HS-27A (cell line): ENCODE results near the gene S100A7.

ENCODE experiments used
- DNase-seq: peaks from one replicate; pipeline ENCODE4 v3.0.0-alpha.2; 2012; ENCODE audit warnings: low read depth, missing footprints

The S100A7 gene

DNA sequence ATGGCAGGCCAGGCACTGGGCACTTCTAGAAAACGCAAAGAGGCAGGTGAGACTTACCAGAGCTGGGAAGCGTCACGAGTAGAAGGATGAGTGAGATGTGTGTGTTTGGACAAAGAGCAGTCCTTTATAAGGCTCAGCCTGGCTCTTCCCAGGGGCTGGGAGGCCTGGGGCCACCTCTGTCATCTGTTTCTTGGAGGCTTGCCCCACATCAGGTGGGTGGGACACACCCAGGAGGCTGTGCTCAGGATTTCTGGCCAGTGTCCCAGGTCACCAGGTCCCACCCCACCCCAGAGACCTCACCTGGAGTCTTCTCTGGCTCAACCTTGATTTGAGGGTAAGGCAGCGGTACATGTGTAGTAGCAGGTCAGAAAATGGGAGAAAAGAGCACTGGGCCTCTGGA, at the start of gene S100A7:
Gene S100A7 (minus strand): TSS at position 101 of the 400 bp plus-strand sequence. CDS start 1,638 bp downstream, outside the sequence.
- DNase-seq = no peak

- DNase-seq = no peak
These were observed 49.4 kb upstream of the S100A7 start for GRCh38 chr1:153509729-153510354.

DNA sequence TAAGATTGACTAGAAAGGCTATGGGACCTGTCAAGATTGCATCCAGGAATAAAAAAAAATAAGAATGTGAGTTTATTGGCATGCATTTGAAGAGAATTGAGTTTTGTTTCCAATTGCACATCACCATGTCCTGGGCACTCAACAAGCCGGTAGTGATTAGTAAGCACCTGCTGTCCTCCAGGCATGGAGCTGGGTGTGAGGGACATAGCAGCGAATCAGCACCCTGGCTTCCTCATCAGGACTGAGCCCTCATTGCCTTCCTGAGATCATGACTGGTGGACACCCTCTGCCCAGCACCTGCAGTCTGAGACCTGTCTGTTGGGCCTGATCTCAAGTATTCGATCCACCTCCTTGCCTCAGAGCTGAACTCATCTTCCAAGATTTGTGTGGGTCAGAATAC, 48.6 kb upstream of the S100A7 start:
- no peak for DNase-seq

DNA sequence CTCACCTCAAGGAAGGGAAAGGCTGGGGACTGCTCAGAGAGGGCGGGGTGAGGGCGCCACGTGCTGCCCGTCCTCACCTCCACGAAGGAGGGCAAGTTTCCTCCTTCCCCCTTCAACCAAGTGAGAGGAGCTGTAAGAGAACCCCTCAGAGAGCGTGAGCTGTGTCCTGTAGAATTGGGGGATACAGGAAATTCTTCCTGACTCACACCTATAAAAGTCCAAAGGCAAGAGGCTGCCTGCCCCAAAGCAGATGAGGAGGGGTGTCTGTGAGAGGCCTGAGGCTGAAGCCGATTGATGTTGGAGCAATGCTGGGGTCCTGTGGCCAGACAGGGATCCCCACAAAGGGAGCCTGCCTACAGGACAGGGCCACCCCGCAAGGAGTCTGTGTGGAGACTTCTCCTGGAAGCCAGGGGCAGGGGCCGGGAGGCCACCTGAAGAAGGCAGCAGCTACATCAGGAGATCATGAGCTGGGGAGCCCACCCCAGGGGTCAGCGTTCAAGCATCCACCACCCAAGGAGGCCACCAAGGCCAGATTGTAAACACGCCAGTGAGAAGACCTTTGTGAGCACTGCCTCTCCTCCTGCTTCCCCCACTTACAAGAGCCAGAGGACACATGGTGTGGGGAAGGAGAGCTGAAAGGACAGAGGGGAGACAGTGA, 47.6 kb upstream of the S100A7 start:
- no peak for DNase-seq

DNA sequence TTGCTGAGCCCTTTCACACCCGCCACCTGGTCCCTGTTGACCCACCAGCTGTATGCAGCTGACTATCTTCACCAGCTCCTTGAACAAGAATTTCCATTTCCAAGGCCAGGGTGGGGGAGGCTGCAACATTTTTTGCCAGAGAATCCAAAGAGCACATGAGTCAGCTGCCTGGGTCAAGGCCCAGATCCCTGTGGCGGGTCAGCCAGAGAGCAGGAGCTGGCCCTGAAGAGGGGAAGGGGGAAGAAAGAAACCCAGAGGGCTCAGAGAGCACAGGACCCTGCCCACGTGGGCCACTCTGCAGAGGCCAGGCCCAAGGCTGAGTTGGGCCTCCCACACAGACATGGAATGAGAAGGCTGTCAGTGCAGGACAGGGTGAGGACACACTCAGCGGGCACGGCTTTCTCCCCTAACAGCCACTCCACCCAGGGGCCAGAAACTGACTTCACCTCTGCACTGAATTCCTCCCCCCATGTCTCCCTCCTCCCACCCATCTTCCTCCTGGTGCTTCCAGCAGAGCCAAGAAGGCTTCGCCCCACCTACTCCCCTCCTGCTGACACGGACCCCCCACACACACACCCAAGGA, 46.5 kb upstream of the S100A7 start:
- peak; percentile 52 for DNase-seq

DNA sequence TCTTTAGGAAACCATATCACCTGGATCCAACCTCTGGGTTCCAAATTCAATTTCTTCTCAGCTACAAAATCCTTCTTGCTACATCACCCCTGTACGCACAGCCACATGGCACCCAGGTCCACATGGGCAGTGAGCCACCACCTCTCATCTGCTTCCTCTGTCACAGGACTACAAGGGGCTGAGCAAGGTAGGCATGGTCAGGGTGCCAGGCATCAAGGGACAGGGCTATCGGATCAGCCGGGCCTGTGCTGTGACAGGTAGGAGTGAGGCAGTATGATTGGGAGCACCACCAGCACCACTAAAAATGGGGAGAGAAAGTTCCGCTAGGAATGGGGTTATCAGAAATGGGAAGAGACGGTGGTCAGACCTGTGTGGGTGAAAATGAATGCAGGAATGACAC, 45.9 kb upstream of the S100A7 start:
- DNase-seq = no peak

DNA sequence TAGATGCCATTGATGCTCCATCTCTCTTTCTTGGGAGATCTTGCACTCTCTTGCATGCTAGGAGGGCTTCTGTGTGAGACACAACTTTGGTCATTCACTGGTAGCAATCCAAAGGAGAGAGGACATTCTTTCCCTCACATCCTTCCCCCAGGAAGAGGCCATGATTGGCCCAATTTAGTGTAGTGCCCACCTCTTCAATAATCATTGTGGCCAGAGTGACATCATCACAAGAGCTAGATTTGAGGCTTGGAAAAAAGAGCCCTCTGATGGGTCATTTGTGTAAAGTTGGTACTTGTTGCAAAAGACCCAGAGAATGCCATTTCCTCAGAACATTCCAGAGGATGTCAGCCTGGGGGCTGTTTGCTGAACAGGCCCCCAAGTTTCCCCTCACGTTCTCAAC, 45.1 kb upstream of the S100A7 start:
- DNase-seq = no peak

DNA sequence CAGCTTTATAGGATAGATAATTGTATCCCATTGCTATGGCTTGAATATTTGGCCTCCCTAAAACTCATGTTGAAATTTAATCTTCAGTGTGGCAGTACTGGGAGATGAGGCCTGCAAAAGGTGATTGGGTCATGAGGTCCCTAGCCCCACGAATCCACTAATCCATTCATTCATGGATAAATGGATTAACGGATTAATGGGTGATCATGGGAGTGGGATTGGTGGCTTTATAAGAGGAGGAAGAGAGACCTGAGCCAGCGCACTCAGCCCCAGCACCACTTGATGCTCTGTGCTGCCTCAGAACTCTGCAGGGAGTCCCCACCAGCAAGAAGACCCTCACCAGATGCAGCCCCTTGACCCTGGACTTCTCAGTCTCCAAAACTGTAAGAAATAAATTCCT, 43.3 kb upstream of the S100A7 start:
- DNase-seq = no peak

DNA sequence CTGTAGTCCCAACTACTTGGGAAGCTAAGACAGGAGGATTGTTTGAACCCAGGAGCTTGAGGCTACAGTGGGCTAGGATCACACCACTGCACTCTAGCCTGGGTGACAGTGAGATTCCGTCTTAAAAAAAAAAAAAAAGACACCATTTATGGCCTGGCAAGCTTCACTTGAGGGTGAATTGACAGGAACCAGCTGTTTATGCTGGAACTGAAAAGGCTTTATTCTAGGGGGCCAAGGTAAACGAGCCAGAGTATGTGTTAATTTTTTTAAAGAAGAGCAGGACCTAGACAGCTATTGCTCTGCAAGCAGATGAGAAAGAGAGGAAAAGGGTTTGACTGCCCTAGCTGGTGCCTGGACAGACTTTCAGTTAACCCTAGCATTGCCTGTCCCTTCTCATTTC, 38.3 kb upstream of the S100A7 start:
- no peak for DNase-seq

GRCh38 chr1:153495536-153495935, 35.1 kb upstream of the S100A7 start:
- no peak for DNase-seq

GRCh38 chr1:153494976-153495535, 34.6 kb upstream of the S100A7 start:
- DNase-seq = no peak

DNA sequence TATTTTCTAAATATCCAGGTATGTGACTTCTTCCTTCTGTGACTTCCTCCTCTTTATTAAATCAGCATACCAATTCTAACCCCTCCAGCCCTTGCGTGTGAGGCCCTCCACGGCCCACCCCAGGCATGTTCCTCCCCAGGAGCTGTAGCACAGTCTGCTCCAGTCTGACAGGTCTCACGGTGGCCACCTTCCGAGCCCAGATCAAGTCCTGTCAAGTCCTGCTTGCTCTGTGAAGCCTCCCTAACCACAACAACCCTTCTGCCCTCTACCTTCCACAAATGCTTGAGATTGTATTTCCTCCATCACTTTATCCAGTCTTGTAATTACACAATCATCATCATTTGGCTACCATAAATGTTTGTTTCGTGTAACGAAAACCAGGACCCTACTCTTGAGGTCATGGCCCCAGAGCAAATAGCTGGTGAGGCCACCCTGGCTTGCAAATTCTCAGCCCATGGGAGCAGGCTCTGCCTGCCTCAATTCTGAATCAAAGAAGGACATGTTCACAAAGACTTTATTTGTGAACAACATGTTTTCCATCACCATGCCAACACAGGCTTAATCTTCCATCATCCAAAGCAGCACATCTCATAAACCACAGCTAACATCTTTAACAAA, 33.0 kb upstream of the S100A7 start:
- DNase-seq = no peak

GRCh38 chr1:153490272-153491051, 30.0 kb upstream of the S100A7 start:
- no peak for DNase-seq

DNA sequence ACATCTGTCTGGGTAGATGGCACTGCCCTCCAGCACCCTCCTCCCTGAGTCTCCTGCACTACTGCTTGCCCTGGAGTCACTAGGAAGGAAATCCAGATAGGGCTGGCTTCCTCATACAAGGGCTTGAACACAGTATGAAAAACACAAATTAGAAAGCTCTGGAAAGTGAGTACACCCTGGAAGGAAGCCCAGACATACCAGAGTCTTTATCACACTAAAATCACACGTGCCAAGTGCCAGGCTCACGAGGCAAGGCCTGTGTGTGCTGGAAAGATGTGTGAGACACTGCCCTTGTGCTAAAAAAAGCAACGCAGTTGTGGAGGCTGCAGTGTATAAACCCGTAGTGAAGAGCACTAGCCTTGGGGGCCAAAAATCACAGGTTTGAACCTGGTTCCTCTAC, 28.3 kb upstream of the S100A7 start:
- no peak for DNase-seq

DNA sequence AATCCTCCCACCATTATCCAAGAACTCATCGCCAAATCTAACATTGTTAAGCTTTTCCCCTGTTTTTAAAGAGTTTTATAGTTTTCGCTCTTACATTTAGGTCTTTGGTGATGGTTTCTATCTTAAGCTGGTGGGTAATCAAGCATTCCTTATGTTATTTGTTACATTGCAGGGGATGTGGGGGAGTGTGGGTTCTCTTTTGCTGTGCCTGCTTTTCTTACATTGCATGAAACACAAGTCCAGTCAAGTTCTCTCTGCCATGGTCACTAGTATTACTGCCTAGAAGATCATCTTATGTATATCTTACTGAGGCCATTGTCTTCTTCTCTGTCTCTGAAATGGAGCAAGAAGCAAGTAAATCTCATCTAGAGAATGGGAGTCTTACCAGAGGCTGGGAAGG, 27.3 kb upstream of the S100A7 start:
- DNase-seq = no peak

DNA sequence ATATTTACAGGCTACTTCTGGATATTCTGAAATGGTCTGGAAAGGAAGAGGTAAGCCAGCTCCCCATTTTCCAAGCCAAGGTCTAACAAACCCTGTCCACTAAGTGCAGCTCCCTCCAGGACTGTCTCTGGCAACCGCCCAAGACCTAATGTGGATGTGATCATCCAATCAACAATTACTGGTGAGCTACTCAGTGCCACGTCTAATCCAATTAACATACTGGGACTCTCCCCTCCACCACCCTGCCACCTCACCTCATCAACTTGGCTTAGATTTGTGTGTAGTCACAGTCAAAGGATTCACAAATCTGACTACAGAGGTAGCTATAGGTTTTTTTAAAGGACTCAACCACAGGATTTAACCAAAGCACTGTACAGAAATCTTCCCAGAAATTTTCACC, 25.4 kb upstream of the S100A7 start:
- DNase-seq = no peak

GRCh38 chr1:153483776-153484175, 23.3 kb upstream of the S100A7 start:
- DNase-seq = no peak

- no peak for DNase-seq
These were observed 20.7 kb upstream of the S100A7 start for GRCh38 chr1:153481124-153481523.

GRCh38 chr1:153478692-153479618, 18.5 kb upstream of the S100A7 start:
- no peak for DNase-seq

- DNase-seq = no peak
These were observed 17.7 kb upstream of the S100A7 start for GRCh38 chr1:153478047-153478691.
